Measurements from ENCODE around the gene CDC5L.
A peak's percentile ranks its signal among the peaks of the same experiment; 100 is the strongest.
"Not testable (repeated sequence)": the region's sequence is repeated elsewhere in the genome, so short reads cannot be mapped to it uniquely, and the experiment has no call there.

The CDC5L gene

DNA sequence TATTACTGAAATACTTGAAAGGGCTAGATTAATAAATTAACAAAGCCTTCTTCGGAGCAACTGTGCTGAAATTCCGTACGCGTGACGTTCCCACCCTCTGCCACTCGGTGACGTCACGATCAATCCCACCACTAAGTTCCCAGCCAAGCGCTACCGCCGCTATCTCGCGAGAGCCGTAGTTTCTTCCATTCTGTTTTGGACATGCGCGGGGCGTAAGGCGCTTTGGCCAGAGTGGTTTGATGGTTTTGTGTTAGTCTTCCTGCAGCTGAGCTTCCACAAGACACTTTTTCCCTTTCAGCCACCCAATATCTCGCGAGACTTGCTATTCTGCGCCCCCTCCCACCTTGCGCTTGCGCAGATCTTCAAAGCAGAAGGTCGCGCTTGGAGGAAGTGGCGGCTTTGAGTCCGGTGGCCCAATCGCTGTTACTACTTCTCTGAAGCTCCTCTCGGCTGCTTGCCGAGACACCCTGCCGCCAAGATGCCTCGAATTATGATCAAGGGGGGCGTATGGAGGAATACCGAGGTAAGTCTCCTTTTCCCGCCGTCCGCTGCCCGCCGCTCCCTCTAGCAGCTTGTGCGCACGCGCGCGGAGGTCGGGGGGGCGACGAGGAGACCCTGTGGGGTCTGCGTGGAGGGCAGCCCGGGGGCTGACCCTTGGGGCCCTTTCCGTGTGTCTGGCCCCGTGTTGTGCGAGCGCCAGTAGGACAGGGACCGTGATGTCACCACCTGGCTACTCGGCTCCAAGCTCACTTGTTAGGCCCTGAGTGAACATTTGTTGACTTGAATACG, at the start of gene CDC5L:
CDC5L (plus strand) TSS at position 361 of the 789 bp plus-strand sequence; CDS start at position 479, 118 bp downstream.
- peak; percentile 81 for DNase-seq (ENCODE audit: low read depth)

DNA sequence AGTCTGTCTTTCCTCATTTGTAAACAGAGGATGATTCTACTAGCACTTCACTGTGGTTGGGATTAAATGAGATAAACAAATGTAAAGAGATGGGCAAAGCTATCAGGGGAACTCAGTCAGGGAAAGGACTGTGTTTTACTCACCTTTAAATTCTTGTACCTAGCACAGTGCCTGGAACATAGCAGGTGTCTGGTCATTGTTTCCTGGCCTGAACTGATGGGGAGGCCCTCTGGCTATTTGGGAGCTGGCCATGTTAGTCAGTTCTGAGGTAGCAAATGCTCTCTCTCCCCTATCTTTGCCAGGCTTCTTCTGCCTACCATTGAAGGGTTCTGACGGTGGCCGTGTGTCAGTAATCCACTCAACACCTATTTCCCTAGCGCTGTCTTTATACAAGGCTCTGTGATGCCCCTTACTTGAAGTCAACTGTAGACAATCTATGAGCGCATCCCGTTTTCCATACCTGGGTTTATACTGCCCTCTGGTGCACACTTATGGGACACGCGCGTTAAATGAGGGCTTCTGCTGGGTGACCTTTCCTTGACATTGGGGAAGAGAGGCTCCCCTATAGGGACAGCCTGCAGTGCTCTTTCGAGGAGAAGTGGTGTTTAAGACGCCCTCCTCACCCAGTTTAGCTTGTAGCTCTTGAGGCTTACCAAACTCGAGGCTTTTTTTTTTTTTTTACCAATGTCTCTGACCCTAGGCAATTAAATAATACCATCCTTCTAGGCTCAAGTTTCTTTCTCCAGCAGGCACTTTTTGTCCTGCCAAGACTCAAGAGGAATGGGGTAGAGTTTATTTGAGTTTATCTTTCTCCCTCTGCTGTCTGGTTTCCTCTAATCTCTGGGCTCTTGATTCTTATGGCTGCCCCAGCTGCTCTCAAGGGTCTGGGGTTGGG, 49.0 kb upstream of the CDC5L start:
- peak; percentile 28 for DNase-seq (ENCODE audit: low read depth)

DNA sequence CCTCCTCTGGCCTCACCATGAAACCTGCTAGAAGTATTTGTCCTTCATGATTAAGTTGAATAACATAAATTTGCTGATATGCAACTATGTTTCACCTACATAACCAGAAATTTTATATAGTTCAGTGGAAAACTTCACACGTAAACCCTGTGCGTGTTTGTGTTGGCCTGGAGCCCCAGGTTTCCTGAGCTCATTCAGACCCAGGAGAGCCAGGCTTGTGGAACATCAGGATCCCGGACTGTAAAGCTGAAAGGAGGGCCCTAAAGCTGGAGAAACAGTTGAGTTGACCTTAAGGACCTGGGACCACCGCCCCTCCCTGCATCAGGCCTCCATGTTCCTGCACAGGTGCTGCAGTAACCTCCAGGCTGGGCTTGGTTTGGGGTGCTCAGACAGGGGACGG, 48.2 kb upstream of the CDC5L start:
- DNase-seq (ENCODE audit: low read depth) = no peak

DNA sequence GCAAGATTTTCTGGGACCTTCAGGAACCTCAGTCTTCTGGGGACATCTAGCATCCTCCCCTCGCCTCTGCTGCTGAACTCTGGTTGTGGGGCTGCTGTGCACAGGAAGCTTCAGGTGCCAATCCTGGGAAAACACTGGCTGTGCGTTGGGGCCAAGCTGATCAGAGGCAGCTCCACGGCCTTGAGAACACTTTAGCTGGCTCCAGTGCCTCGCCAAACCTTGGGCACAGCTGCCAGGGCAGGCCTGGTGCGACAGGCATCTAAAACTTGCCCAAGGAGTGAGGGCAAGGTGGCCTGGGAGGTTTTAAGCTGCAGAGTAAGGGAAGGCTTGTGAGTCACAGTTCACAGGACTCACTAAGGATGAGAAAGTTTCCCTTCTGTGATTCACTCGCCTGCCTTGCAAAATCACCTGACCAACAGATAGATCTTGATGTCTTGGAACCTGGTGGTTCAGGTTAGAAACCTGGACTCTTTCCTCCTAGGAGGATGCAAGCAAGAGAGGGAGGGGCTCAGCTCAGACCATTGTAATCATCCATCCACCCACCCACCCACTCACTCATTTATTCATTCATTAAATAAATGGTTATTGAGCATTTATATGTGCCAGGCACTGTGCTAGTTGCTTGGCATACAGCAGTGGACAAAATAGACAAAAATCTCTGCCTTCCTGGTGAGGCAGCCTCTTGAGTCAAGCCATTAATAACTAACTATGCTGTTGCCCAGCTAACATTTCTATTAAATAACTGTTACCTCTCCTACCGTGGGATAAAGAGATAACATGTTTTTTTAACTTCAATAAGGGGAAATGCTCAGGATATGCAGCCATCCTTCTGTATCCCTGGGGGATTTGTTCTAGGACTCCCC, 47.5 kb upstream of the CDC5L start:
- DNase-seq (ENCODE audit: low read depth) = no peak

DNA sequence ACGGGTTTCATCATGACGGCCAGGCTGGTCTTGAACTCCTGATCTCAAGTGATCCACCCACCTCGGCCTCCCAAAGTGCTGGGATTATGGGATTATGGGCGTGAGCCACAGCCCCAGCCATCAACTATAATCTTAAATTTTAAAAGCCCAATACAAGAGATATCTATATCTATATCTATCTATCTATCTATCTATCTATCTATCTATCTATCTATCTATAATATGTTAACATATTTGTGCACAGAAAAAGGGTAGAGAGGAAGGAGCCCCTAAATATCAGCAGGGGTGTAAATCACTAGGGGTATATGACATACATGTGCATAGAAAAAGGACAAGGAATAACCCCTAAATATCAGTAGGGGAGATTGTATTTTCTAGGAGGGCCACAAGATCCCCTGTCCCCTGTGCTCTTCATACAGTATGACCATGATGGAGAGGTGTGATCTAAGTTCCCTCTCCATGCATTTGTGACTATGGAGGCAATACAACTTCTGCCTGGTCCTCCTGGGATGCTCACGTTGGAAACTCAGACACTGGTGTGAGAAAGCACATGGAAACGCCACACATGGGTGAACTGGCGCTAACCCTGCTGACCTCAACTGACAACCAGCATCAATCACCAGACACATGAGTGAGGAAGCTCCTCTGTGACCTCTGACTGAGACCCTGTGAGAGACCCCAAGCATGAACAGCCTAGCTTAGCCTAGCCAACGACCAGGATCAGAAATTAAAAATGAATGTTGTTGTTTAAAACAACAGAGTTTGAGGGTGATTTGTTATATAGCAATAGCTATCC, 46.2 kb upstream of the CDC5L start:
- DNase-seq (ENCODE audit: low read depth) = no peak

DNA sequence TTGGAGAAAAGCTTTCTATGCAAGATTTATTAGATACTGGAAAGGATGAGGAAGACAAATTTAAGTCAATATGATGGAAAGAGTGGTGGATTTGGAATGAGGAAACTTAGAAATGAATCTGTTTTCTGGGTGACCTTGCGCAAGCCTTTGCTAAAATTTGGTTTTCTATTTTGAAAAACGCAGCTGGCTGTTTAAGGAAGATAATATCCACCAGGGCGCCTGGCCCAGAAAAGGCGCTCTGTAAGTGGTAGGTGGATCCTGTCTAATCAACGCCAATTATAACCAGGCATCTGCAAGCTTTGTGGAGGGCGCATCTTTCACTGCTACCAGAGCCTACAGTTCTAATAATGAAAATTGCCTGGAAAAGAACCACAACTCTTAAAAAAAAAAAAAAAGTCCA, 45.5 kb upstream of the CDC5L start:
- no peak for DNase-seq (ENCODE audit: low read depth)

DNA sequence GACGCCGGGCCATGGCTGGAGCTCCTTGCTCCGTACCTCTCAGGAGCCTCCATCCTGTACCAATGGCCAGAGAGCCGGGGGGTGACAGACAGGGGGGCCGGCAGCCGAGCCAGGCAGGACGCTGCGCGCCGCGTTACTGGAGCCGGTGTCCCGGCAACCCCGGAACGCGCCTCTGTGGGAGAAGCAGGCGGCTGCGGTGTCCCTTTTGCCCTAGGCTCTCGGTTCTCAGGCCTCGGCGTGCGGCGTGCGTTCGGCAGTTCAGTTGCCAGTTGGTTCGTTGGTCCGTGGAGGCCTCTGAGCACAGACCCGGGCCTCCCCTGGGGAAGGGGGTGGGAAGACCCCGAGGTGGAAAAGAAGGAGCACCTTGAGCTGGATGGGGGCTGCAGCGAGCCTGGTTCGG, 45.0 kb upstream of the CDC5L start, which contains the start of gene SPATS1:
SPATS1 (plus strand) TSS at position 162 of the 400 bp plus-strand sequence. CDS start 446 bp downstream, outside the sequence.
- DNase-seq (ENCODE audit: low read depth) = no peak

DNA sequence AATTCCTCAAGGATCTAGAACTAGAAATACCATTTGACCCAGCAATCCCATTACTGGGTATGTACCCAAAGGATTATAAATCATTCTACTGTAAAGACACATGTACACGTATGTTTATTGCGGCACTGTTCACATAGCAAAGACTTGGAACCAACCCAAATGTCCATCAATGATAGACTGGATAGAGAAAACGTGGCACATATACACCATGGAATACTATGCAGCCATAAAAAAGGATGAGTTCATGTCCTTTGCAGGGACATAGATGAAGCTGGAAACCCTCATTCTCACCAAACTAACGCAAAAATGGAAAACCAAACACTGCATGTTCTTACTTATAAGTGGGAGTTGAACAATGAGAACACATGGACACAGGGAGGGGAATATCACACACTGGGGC, 40.7 kb upstream of the CDC5L start:
- not testable (repeated sequence) for DNase-seq (ENCODE audit: low read depth)

DNA sequence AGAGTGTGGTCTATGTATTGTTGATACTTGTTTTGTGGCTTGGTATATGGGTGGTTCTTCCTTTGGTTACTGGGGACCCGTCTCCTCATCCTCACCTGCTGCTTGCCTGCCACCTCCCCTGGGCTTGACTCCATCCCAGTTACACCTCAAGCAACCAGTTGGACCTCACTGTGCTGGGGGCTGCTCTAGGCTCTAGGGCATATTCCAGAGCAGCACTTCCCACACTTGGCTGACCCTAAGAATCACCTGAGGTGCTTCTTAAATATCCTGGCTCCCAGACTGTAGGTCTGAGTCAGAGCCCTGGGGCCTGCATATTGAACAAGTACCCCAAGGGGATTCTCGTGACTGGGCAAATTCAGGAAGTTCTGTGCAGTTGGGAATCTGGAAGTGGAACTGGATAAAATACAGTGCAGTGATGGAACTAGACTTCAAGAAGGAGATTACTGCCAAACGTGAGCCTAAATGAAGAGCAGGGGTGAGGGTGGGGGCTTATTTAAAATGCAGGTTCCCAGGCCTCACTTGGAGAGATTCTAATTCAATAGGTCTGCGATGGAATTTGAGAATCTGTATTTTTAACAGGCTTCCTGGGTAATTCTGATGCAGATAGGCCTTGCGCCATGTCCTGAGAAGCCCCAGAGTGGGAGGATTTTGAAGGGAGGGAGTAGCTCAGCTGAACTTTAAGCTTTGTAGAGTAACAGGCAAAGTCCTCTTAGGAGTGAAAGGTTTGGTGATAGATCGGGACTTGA, 37.4 kb upstream of the CDC5L start:
- DNase-seq (ENCODE audit: low read depth) = no peak

DNA sequence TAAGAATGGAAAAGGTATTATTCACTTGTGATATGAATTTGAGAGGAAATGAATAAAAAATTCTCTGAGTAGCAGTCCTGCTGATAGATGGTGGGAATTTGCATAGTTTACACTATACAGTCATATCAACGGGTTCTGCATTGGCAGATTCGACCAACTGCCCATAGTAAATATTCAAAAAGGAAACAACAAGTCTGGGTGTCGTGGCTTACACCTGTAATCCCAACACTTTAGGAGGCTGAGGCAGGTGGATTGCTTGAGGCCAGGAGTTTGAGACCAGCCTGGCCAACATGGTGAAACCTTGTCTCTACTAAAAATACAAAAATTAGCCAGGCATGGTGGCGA, 36.9 kb upstream of the CDC5L start:
- not testable (repeated sequence) for DNase-seq (ENCODE audit: low read depth)

DNA sequence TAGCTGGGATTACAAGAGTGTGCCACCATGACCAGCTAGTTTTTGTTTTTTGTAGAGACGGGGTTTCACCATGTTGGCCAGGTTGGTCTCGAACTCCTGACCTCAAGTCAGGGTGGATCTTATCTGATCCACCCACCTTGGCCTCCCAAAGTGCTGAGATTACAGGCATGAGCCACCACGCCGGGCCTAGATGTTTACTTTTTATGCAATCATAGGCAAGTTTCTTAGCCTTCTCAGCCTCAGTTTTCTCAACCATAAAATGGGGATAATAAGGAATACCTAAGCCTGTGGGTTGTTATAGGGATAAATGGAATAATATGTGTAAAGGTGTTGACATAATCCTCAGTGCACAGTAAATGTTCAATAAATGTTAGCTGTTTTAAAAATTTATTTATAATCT, 35.2 kb upstream of the CDC5L start:
- no peak for DNase-seq (ENCODE audit: low read depth)

DNA sequence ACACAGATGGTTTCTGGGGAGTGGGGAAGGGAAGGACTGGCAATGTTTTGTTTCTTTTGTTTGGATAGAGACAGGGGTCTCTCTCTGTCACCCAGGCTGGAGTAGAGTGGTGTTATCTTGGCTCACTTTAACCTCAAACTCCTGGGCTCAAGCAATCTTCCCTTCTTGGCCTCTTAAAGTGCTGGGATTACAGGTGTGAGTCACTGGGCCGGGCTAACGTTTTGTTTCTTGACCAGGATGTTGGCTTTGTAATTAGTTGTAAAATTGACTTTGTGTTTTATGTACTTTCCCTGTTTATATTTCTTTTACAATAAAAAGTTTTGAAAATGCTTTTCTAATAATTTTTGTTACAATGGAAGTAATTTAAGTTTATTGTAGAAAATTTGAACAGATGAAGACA, 34.2 kb upstream of the CDC5L start:
- DNase-seq (ENCODE audit: low read depth) = no peak

DNA sequence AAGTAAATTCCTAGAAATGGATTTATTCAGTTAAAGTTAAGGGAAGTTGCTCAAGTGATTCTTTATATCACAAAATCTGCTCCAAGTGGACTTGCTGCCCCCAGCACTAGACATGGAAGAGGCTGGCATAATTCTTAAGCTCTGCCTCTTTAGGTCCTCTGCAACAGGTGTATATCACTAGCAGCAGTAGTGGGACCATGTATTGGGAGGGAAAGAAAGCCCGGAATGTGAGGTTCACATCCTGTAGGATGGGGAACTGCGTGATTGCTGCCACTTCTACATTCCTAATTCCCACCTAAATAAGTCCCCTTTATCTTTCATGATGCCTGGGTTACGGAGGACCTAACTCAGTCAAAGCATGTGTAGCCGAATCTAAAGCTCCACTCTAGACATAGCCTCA, 31.9 kb upstream of the CDC5L start:
- no peak for DNase-seq (ENCODE audit: low read depth)

DNA sequence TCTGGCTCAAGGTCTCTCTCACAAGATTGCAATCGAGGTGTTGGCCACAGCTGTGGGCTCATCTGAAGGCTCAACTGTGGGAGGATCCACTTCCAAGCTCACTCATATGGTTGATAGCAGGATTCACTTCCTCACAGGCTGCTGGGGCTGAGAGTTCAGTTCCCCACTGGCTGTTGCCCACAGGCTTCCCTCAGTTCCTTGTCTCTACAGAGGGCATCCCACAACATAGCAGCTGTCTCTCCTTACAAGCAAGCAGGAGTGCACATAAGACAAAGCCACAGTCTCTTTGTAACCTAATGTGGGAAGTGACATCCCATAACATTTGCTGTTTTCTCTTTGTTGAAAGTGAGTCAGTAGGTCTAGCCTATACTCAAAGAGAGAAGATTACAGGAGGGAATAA, 31.0 kb upstream of the CDC5L start:
- no peak for DNase-seq (ENCODE audit: low read depth)

DNA sequence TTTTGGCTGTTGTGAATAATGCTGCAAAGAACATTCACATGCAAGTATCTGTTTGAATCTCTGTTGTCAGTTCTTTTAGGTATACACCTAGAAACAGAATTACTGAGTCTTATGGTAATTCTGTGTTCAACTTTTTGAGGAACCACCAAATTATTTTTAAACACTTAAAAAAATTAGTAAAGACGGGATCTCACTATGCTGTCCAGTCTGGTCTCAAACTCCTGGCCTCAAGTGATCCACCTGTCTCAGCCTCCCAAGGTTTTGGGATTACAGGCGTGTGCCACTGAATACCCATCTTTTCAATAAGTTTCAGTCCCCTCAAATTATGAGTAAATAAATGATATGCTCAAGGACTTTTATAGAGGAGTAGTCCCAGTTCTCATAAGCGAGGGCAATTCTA, 27.5 kb upstream of the CDC5L start:
- no peak for DNase-seq (ENCODE audit: low read depth)

DNA sequence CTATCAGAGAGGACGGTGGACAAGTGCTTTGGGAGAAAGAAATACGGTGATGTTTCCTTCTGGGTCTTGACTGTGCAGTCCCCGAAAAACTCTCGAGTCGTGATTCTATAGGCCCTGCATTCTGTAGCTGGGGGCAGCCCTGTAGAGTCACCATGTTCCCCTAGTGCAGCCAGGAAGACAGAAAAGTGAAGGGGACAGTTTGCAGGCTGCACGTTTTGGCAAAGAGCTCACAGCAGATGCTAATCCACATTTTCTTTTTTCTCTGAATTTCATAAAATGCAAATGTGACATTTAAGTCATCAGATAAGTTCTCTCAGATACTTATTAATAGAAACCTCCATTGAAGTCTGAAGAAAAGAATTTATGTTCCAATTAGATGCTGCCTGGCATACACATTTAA, 25.6 kb upstream of the CDC5L start:
- no peak for DNase-seq (ENCODE audit: low read depth)

DNA sequence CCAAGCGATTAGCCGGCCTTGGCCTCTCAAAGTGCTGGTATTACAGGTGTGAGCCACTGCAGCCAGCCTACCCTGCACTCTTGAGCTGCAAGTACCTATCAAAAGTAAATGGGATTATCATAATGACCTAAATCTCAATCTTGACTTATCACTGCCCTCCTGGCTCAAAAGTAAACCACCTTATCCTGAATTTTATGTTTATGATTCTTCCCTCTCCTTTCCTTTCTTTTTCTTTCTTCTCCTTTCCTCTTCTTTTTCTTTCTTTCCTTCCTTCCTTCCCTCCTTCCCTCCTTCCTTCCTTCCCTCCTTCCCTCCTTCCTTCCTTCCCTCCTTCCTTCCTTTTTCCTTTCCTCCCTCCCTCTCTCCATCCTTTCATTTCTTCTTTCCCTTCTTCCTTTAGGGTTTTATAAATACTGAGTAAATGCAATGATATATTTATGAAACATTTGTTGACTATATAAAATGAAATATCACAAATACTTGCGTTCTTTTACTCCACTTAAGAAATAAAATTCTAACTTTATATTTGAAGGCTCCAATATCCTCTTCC, 24.1 kb upstream of the CDC5L start:
- no peak for DNase-seq (ENCODE audit: low read depth)

DNA sequence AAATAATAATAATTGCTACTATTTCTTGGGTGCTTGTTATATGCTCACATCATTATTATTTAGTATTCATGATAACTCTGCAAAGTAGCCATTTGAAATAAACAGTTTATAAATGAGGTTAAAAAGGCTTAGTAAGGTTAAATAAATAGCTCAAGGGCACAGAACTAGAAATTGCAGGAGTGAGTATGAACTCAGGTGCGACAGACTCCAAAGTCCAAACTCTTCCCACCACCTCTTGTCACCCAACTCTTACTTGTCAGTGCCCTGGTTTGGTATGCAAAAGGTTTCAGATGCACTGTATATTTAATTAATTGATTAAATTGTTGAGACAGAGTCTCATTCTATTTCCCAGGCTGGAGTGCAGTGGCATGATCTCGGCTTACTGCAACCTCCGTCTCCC, 20.7 kb upstream of the CDC5L start:
- no peak for DNase-seq (ENCODE audit: low read depth)

DNA sequence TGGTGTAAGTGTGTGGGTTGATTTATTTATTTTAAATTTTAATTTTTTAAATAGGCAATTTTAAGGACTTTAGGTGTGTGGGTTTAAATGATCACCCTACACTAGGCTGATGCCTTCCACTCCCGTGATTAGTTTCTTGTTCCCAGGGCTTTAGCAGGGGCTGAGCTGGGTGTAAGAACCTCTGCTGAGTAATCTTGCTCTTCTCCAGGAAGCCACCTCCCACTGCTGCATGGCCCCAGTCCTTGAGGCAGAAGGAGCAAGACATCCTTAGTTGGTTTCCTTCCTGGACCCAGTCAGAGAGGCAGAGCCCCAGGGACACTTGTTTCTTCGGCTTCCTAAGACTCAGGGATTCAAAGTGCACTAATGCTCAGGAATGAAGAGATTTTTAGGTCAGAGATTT, 19.8 kb upstream of the CDC5L start:
- DNase-seq (ENCODE audit: low read depth) = no peak

DNA sequence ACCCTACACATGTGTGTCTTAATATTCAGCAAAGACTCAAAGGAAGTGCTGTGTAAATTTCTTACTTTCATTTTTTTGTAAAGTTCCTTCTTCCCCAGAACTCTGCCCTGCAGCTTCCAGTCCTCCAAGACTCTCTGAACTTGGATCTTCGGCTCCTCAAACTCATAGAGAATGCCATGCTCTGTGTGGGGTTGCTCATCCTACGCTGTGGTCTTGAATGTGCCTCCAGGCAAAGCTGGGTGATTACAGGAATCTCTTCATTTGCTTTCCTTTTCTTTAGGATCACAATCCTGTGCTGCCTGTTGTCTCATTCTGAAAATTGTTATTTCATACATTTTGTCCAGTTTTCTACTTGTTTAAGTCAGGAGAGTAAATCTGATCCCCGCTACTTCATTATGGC, 14.5 kb upstream of the CDC5L start:
- no peak for DNase-seq (ENCODE audit: low read depth)
